Urinary bladder (tissue), 4 donors: ENCODE measurements around the gene RTP1. TPM values are rescaled to one million over a fixed set of nuclear protein-coding genes. Genes with fewer than 3 reads are reported as not detected.
A peak's percentile ranks its signal among the peaks of the same experiment; 100 is the strongest.
"Not testable (repeated sequence)": the region's sequence is repeated elsewhere in the genome, so short reads cannot be mapped to it uniquely, and the experiment has no call there.

Experiments used
- DNase-seq: peaks from one replicate; pipeline ENCODE4 v3.0.0-alpha.2; 2015; ENCODE audit errors: extremely low spot score
- H3K27ac ChIP-seq: one replicate; pipeline ENCODE4 v1.5.1; 2013; ENCODE audit warnings: low read depth, mild to moderate bottlenecking, moderate library complexity
- H3K36me3 ChIP-seq: one replicate; pipeline ENCODE4 v1.6.1; 2013; ENCODE audit warnings: mild to moderate bottlenecking, moderate library complexity; ENCODE audit not compliant: insufficient read depth
- H3K4me1 ChIP-seq: one replicate; pipeline ENCODE4 v1.6.1; 2013; ENCODE audit warnings: mild to moderate bottlenecking, moderate library complexity; ENCODE audit not compliant: insufficient read depth
- H3K4me3 ChIP-seq: one replicate; pipeline ENCODE4 v1.5.1; 2013; ENCODE audit warnings: low read depth, low read length
- WGBS: extraction: QIAGEN DNeasy Blood & Tissue Kit; methylation state at CpG from one replicate; pipeline ENCODE4 v1.1.7; 2013; 5-methylcytosine and 5-hydroxymethylcytosine counted together
- polyA plus RNA-seq: library from polyadenylated mRNA; stranded (reverse); fragments of 200-250 nt; gene quantifications from one replicate; pipeline ENCODE4 v1.2.3, GENCODE V29; 2013
- total RNA-seq: library from RNA; depleted of rRNA; stranded (reverse); fragments of >200 nt; gene quantifications from one replicate; pipeline ENCODE4 v1.2.3, GENCODE V29; 2014
- donor health status: healthy with polysubstance abuse.
- donor health status: healthy.

Gene RTP1
- total and polyA plus RNA-seq, 2 donors = not detected

DNA sequence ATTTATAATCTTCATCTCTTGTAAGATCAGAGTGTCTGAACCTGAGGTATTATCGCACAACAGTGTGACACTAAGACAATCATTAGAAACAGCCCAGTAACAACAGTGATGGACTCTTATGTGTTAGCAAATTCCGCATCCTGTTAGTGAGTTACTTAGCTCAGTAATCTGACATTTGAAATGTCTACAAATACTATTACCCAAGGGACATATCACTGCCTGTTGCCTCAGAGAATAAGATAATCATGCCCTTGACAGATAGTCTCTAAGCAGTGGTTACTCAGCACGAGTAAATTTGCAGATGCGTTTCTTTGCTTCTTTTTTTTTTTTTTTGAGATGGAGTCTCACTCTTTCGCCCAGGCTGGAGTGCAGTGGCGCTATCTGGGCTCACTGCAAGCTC is 13.4 kb upstream of the RTP1 start:
- no peak for DNase-seq
- Histone ChIP-seq H3K4me3 (no peak overlapping the region), H3K4me1 (peaks cover 2% of the 10 kb centered on the region), H3K36me3 (no peaks in the 10 kb centered on the region), H3K27ac (no peak overlapping the region)
- 82% methylated on average over 6 of the region's 6 CpGs for WGBS

DNA sequence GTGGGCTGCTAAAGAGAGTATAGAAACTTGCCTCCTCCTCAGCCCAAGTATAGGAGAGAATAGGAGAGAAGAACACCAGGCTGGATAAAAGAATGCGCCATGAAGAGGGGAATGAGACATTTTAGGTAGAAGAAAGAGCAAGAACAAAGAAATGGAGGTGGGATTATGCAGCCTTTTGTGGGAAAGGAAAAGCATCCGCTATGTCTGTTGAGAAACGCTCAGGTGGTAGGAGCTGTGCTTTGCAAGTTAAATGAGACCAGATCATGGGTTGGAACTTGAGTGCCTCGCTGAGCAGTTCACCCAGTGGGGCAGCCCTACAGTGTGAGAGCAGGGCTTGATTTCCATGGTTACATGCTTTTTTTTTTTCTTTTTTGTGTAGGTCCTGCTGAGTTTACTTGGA is 11.5 kb upstream of the RTP1 start:
- Histone ChIP-seq H3K36me3 (no peaks in the 10 kb centered on the region), H3K27ac (no peak overlapping the region), H3K4me3 (no peak overlapping the region), H3K4me1 (peaks cover 2% of the 10 kb centered on the region)
- no peak for DNase-seq
- 92% methylated on average over 4 of the region's 4 CpGs for WGBS

DNA sequence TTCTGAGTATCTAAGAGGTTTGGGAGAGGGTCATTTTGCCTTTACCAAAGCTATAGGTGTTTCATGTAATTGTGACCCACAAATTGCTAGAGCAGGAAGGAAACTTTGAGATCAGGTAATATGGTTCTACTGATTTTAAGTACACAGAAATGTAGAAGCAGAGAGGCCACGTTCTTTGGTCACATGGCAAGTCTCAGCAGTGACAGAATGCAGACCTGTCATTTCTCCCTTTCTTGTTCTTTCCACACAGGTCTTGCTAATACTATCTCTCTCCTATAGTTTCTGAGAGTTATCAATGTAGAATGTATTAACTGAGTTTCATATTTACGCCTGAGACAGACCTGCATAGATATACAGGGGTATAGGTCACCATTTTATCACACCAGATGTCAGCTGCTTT is 10.9 kb upstream of the RTP1 start:
- 39% methylated on average over 2 of the region's 2 CpGs for WGBS
- DNase-seq = no peak
- Histone ChIP-seq H3K4me1 (peaks cover 2% of the 10 kb centered on the region), H3K4me3 (no peak overlapping the region), H3K27ac (no peak overlapping the region), H3K36me3 (no peaks in the 10 kb centered on the region)

DNA sequence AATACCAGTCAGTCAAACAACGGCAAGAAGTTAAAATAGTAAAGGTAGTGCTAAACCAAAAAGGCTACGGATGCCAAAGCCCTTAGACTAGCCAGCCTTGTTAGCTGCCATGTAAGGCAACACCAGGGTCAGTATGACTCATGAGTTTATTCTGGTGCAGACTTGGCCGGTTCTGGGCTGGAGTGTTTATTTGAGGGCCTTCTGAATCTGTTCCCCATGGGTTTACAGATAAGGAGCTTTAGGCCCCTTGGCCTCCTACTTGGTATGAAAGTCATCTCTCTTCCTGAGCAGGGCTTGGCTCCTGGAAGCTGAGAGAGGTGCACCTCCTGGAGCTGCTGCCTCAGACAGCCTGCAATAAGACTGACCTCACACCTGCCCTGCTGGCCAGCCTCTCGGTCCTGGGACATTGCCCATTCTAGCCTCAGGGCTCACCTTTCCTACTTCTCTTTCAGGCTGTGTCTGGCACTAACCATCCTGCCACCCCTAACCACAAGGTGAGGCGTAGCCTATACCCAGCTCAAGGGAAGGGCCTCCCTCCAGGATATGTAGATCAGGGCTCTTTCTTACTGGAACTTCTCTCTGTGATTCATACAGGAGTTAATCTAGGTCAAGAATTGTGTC is 10.4 kb upstream of the RTP1 start:
- H3K36me3 ChIP-seq = no peaks in the 10 kb centered on the region
- H3K4me1 ChIP-seq = peaks cover 2% of the 10 kb centered on the region
- DNase-seq = no peak
- no peak overlapping the region for H3K4me3 ChIP-seq
- WGBS = 35% methylated on average over 5 of the region's 5 CpGs
- H3K27ac ChIP-seq = peak overlapping the region; percentile 14

DNA sequence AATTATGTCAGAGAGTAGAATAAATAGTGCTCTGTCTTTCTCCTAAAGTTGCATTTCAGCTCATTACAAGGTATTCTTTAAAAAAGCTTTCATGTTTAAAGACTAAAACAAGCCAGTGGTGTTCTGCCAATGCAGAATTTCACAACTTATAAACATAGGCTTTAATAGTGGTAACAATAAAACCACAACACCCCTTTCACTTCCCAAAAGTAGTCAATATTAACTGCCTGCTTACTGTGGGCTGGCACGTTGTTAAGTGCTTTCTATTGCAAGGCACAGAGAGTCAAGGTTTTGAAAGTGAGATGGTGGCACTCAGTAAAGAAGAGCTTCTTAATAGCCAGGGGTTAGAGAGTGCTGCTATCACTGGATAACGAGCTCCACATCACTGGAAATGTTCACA is 8.4 kb upstream of the RTP1 start:
- no peaks in the 10 kb centered on the region for H3K4me1 ChIP-seq
- no peak for DNase-seq
- no peak overlapping the region for H3K27ac ChIP-seq
- 29% methylated on average over 2 of the region's 2 CpGs for WGBS
- no peak overlapping the region for H3K4me3 ChIP-seq
- H3K36me3 ChIP-seq = no peaks in the 10 kb centered on the region

DNA sequence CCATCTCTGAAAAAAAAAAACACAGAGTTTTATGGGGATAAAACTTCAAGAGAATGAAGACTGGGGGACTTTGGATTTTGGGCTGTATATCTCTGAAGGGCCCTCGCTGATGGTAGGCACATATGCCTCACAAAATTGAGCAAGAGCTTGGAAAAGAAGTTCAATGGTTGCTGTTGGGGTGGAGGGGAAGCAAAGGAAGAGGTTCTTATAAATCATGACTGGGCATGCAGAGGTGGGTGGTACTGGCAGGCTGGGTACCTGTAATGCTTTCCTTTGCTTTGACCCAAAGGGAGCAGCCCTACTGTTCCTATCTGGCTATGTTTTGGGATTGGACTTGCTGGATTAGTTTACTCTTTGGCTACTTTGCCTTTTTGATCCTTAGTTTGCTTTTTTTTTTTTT is 6.0 kb upstream of the RTP1 start:
- H3K27ac ChIP-seq = no peak overlapping the region
- H3K4me3 ChIP-seq = no peak overlapping the region
- H3K36me3 ChIP-seq = no peaks in the 10 kb centered on the region
- no peaks in the 10 kb centered on the region for H3K4me1 ChIP-seq
- DNase-seq = no peak
- 86% methylated on average over 1 of the region's 1 CpG for WGBS

DNA sequence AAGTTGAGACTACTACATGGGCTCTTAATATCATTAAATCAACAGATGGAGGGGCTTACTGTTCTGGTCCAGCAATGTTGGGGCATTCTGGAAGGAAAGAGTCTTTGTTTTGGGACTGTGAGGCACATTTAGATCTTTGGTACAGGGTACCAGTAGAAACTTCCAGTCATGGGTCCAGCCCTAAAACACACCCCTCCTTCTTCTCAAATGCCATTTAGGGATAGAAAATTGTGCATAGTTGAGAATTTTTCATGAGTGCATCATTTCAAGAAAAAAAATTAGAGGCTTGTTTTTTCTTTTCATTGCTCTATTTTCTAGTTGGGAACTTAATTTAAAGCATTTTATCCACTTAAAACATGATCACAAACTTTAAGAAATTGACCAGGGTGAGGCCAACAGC is 4.1 kb upstream of the RTP1 start:
- no peak overlapping the region for H3K4me3 ChIP-seq
- no peaks in the 10 kb centered on the region for H3K4me1 ChIP-seq
- no peaks in the 10 kb centered on the region for H3K36me3 ChIP-seq
- no peak overlapping the region for H3K27ac ChIP-seq
- no peak for DNase-seq

DNA sequence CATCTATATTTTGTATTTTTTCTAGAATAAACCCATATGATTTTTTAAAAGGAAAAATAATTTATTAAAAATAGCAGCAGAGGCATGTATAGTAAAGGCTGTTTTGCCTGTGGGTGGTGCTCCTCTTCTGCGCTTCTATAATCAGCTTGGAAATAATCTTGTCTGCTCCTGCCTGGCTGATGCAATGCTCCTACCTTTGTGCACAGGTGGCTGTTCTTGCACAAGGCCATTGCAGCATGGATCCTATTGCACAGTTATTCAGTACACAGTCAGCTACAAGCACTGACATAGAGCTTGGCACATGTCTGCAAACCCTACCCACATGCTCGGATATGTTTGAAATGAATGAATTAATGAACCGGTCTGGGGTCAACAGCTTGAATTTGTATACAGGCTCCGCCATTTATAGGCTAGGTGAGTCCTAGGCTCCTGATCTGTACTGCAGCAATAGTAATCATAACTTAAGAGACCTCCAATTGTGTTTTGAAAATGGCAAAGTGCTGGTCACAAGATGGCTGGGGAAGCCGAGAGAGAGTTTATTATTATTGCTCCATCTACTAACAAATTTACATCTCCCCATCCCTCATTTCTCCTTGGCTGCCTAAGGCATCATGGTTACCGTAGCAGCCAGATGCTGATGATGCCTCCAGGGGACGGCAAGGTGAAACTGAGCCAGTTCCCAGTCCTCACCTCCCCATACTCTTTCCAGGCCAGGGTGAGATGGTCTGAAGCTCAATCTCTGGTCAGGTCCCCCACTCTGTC is 532 bp upstream of the RTP1 start:
- Histone ChIP-seq H3K36me3 (no peaks in the 10 kb centered on the region), H3K27ac (no peak overlapping the region), H3K4me1 (no peaks in the 10 kb centered on the region), H3K4me3 (no peak overlapping the region)
- DNase-seq = no peak
- WGBS = 86% methylated on average over 7 of the region's 7 CpGs

DNA sequence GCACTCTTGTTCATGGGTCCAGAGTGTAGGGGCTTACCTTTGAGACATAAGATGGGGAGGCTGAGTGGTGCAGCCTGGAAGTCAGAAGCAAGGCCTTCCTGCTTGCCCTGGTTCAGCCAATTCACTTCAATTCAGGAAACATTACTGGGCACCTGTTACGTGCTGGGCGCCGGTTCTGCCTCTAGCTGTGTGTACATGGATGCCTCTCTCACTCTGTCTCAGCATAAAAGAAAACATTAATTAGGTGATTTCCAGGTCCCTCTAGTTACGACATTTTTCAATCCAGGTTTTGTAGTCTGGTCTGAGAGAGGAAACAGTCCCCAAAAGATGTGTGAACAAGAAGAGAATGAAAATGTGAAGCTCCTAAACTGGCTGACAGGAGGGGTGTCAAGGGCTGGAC is 1.2 kb downstream of the RTP1 start:
- no peak overlapping the region for H3K27ac ChIP-seq
- WGBS = 87% methylated on average over 4 of the region's 4 CpGs

DNA sequence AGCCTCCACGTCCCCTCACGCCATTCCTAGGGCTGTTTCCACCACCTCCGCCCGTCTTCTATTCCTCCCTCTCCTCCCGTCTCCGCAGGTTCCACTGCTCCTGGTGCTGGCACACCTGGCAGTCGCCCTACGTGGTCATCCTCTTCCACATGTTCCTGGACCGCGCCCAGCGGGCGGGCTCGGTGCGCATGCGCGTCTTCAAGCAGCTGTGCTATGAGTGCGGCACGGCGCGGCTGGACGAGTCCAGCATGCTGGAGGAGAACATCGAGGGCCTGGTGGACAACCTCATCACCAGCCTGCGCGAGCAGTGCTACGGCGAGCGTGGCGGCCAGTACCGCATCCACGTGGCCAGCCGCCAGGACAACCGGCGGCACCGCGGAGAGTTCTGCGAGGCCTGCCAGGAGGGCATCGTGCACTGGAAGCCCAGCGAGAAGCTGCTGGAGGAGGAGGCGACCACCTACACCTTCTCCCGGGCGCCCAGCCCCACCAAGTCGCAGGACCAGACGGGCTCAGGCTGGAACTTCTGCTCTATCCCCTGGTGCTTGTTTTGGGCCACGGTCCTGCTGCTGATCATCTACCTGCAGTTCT is 2.3 kb downstream of the RTP1 start:
- not testable (repeated sequence) for H3K27ac ChIP-seq, DNase-seq, H3K4me3 ChIP-seq, H3K36me3 ChIP-seq, H3K4me1 ChIP-seq
- 95% methylated on average over 41 of the region's 44 CpGs for WGBS

More for the DNA sequence above, 1.2 kb downstream of the RTP1 start:
- DNase-seq = no peak
- Histone ChIP-seq H3K4me1 (no peaks in the 10 kb centered on the region), H3K4me3 (no peak overlapping the region), H3K36me3 (no peaks in the 10 kb centered on the region)

DNA sequence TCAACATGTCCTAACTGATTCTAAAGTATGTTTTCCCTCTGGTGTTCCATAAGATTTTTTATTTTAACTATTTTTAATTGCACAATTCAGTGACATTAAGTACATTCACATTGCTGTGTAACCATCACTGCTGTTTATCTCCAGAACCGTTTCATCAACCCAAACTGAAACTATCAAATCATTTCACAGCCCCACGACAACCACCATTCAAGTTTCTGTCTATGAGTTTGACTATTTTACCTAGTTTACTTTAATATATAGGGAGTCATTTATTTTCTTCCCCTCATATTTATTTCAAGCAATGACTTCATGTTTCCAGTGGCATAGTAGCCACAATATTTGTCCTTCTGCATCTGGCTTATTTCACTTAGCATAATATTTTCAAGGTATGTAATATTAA is 8.4 kb downstream of the RTP1 start:
- H3K4me3 ChIP-seq = no peak overlapping the region
- H3K4me1 ChIP-seq = peaks cover 2% of the 10 kb centered on the region
- no peak for DNase-seq
- no peaks in the 10 kb centered on the region for H3K36me3 ChIP-seq
- WGBS = 64% methylated on average over 2 of the region's 2 CpGs
- no peak overlapping the region for H3K27ac ChIP-seq

DNA sequence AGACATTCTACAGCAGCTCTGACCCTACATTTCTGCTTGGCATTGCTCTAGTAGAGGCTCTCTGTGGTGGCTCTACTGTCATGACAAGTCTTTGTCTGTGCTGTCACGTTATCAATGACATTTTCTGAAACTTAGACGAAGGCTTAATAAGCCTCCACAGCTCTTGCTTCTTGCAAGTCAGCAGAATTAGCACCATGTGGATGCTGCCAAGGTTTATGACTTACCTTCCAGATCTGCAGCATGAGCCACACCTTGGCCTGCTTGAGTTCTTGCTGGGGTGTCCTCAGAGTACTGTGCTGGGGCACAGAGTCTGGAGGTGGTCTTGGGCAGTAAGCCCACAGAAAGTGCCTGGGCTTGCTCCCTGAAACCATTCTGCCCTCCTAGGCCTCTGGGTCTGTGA is 9.8 kb downstream of the RTP1 start:
- Histone ChIP-seq H3K4me3 (no peak overlapping the region), H3K4me1 (peaks cover 2% of the 10 kb centered on the region), H3K27ac (no peak overlapping the region), H3K36me3 (no peaks in the 10 kb centered on the region)
- WGBS = 87% methylated on average over 2 of the region's 2 CpGs
- DNase-seq = no peak

DNA sequence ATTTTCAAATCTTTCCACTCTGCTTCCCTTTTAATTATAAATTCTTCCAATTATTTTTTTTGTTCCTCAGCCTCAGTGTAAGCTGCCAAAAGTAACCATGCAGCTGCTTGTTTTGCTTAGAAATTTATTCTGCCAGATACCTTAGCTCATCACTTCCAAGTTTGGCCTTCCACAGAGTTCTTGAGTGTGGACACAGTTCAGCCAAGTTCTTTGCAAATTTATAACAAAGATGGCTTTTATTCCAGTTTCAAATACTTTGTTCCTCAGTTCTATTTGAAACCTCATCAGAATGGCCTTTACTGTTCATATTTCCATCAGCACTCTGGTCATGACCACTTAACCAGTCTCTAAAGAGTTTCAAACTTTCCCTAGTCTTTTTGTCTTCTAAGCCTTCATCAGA is 10.3 kb downstream of the RTP1 start:
- no peaks in the 10 kb centered on the region for H3K36me3 ChIP-seq
- no peak overlapping the region for H3K4me3 ChIP-seq
- H3K27ac ChIP-seq = no peak overlapping the region
- DNase-seq = no peak
- peaks cover 2% of the 10 kb centered on the region for H3K4me1 ChIP-seq

DNA sequence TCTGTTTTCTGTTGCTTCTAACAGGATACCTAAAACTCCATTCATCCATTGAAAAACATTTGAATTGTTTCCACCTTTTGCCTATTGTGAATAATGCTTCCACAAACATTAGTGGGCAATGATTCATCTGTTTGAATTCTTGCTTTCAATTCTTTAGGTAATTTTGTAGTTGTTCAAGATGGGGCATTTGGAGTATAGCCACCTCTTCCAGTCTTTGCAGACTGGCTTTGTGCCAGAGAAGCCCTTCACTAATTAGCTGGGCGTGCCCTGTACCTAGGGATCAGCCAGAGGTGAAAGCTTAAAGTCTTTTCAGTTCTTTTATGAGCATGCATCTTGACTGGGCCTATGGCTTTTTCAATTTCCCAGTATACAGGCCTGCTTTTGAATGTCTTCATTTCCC is 10.9 kb downstream of the RTP1 start:
- Histone ChIP-seq H3K4me3 (no peak overlapping the region), H3K27ac (no peak overlapping the region), H3K4me1 (peaks cover 2% of the 10 kb centered on the region), H3K36me3 (no peaks in the 10 kb centered on the region)
- 62% methylated on average over 1 of the region's 1 CpG for WGBS
- DNase-seq = no peak
